Uterus (tissue), 4 donors: ENCODE data around the gene GIPC2. TPM values are rescaled to one million over a fixed set of nuclear protein-coding genes. Genes with fewer than 3 reads are reported as not detected.

Source experiments
- DNase-seq, 2 donors: peaks; one replicate each; pipeline ENCODE4 v3.0.0-alpha.2; 2019 to 2020
- H3K27ac ChIP-seq, 2 donors: fragments of 200-600 bp; sonication (generic); 1 replicate in 1 of 2; 2 replicates in 1 of 2; pipeline ENCODE4 v1.5.1; 2016 to 2018
- H3K27me3 ChIP-seq, 2 donors: fragments of 200-600 bp; sonication (generic); one replicate each; pipeline ENCODE4 v1.5.1; 2018 to 2019; ENCODE audit warnings: control low read depth in 1 of 2
- H3K36me3 ChIP-seq, 2 donors: fragments of 200-600 bp; sonication (generic); one replicate each; pipeline ENCODE4 v1.5.1; 2019; ENCODE audit warnings: control low read depth in 1 of 2
- H3K4me1 ChIP-seq, 2 donors: fragments of 200-600 bp; sonication (generic); one replicate each; pipeline ENCODE4 v1.5.1; 2018 to 2019; ENCODE audit warnings: control low read depth in 1 of 2
- H3K4me3 ChIP-seq, 2 donors: fragments of 200-600 bp; sonication (generic); 1 replicate in 1 of 2; 2 replicates in 1 of 2; pipeline ENCODE4 v1.5.1; 2018 to 2019; ENCODE audit warnings: mild to moderate bottlenecking in 1 of 2
- H3K9me3 ChIP-seq, 2 donors: fragments of 200-600 bp; sonication (generic); one replicate each; pipeline ENCODE4 v1.5.1; 2019; ENCODE audit warnings: control low read depth in 1 of 2
- CTCF ChIP-seq, 4 experiments: fragments of 200-600 bp in 2 of 4; fragments of 450-650 bp in 2 of 4; sonication (generic) in 2 of 4; IDR thresholded peaks; one replicate each; pipeline ENCODE4 v1.5.1; 2016 to 2019; ENCODE audit warnings: antibody characterized with exemption in 4 of 4, mild to moderate bottlenecking in 2 of 4, moderate library complexity in 1 of 4
- POLR2A ChIP-seq, 2 donors: fragments of 450-650 bp; IDR thresholded peaks; one replicate each; pipeline ENCODE4 v1.6.1; 2016; ENCODE audit warnings: antibody characterized with exemption in 2 of 2, mild to moderate bottlenecking in 1 of 2, moderate library complexity in 1 of 2
- intact Hi-C: fragments of 100-400 bp; cut with DNase I; formaldehyde crosslinking; loops from one replicate; pipeline ENCODE4 v1.15.1; 2023; ENCODE audit warnings: low total_unique reads
- total RNA-seq, 4 donors: library from RNA; depleted of rRNA in 3 of 4; stranded (reverse); fragments of >200 nt in 3 of 4; gene quantifications; one replicate each; pipeline versions ENCODE4 v1.1.0 to v1.2.4, GENCODE V29; 2014 to 2023
- donor health status: DM: yes; HTN: yes; CAD: no.

GIPC2 gene
- total RNA-seq, 4 donors from 2014 or later, result 3.6 to 8.2 (median 5.8) TPM

GRCh38 chr1:78146205-78146771 lies 100.5 kb downstream of the GIPC2 start:
- Histone ChIP-seq H3K4me1 (no peaks in the 10 kb centered on the region), H3K27me3 (no peaks in the 10 kb centered on the region), H3K27ac (no peak overlapping the region), H3K36me3 (no peaks in the 10 kb centered on the region), H3K4me3 (no peak overlapping the region), H3K9me3 (no peaks in the 10 kb centered on the region)
- intact Hi-C loops, result loop anchor here (5.0 kb wide), 1 partner anchor 461 kb away; no protein-coding TSS in a partner anchor
- TF ChIP-seq POLR2A (IDR thresholded peaks at IDR 0.05), result no peak
- no peak for TF ChIP-seq CTCF (IDR thresholded peaks at IDR 0.05)
- no peak for DNase-seq

GRCh38 chr1:78147031-78147430 lies 101.3 kb downstream of the GIPC2 start:
- Histone ChIP-seq H3K4me1 (no peaks in the 10 kb centered on the region), H3K9me3 (no peaks in the 10 kb centered on the region), H3K4me3 (no peak overlapping the region), H3K27ac (no peak overlapping the region), H3K27me3 (no peaks in the 10 kb centered on the region), H3K36me3 (no peaks in the 10 kb centered on the region)
- TF ChIP-seq POLR2A (IDR thresholded peaks at IDR 0.05), result no peak
- no peak for TF ChIP-seq CTCF (IDR thresholded peaks at IDR 0.05)
- no peak for DNase-seq
- intact Hi-C loops, result loop anchor here (5.0 kb wide), 1 partner anchor 460 kb away; no protein-coding TSS in a partner anchor

GRCh38 chr1:78153092-78153736 lies 107.4 kb downstream of the GIPC2 start:
- no peaks in the 10 kb centered on the region for H3K36me3 ChIP-seq
- H3K4me3 ChIP-seq, result no peak overlapping the region
- no peaks in the 10 kb centered on the region for H3K4me1 ChIP-seq
- no peaks in the 10 kb centered on the region for H3K27me3 ChIP-seq
- intact Hi-C loops, result no loop called here
- no peak overlapping the region for H3K27ac ChIP-seq
- H3K9me3 ChIP-seq, result no peaks in the 10 kb centered on the region
- no peak for TF ChIP-seq CTCF (IDR thresholded peaks at IDR 0.05)
- no peak for TF ChIP-seq POLR2A (IDR thresholded peaks at IDR 0.05)
- no peak for DNase-seq

GRCh38 chr1:78155121-78155520 lies 109.4 kb downstream of the GIPC2 start:
- DNase-seq, result no peak
- Histone ChIP-seq H3K27ac (no peak overlapping the region), H3K9me3 (no peaks in the 10 kb centered on the region), H3K4me3 (no peak overlapping the region), H3K36me3 (no peaks in the 10 kb centered on the region), H3K4me1 (no peaks in the 10 kb centered on the region), H3K27me3 (no peaks in the 10 kb centered on the region)
- intact Hi-C loops, result no loop called here
- TF ChIP-seq CTCF (IDR thresholded peaks at IDR 0.05) (no peak), POLR2A (IDR thresholded peaks at IDR 0.05) (no peak)

GRCh38 chr1:78156805-78157521 lies 111.2 kb downstream of the GIPC2 start:
- no peak overlapping the region for H3K27ac ChIP-seq
- intact Hi-C loops, result no loop called here
- no peak for TF ChIP-seq POLR2A (IDR thresholded peaks at IDR 0.05)
- no peaks in the 10 kb centered on the region for H3K4me1 ChIP-seq
- H3K4me3 ChIP-seq, result no peak overlapping the region
- no peaks in the 10 kb centered on the region for H3K9me3 ChIP-seq
- no peak for DNase-seq
- H3K27me3 ChIP-seq, result no peaks in the 10 kb centered on the region
- H3K36me3 ChIP-seq, result no peaks in the 10 kb centered on the region
